GM12878 (cell line): ENCODE data around the gene FGD5. TPM values are rescaled to one million over a fixed set of nuclear protein-coding genes. Genes with fewer than 3 reads are reported as not detected.

Experiments
- ATAC-seq: fragments of 200-7000 bp; cut with Tn5 transposase; 3 replicates; pipeline ENCODE4 v1.9.1; 2020; ENCODE audit warnings: mild to moderate bottlenecking, moderate library complexity
- BruUV-seq: library from RNA; stranded (reverse); fragments of 400-500 nt; replicated peaks from 2 replicates; lab custom pipeline; 2021; lab: Mats Ljungman, UMichigan
- CTCF ChIA-PET: fragments of 300-600 bp; sonication (Branson Sonifier 250); formaldehyde crosslinking; extraction: SDS; loops from one replicate; lab custom pipeline; 2021; ENCODE audit warnings: inconsistent platforms; lab: Yijun Ruan, JAX
- POLR2A ChIA-PET: fragments of 350-600 bp; formaldehyde crosslinking; extraction: SDS; loops from one replicate; lab custom pipeline; 2021; ENCODE audit warnings: inconsistent platforms; lab: Charles Lee
- RAD21 ChIA-PET: fragments of 300-600 bp; sonication (Branson Sonifier 250); formaldehyde crosslinking; loops from one replicate; lab custom pipeline; 2023; ENCODE audit warnings: antibody characterized with exemption; ENCODE audit not compliant: unreplicated experiment; lab: Charles Lee
- SMC1A ChIA-PET: fragments of 300-600 bp; sonication (Branson Sonifier 250); formaldehyde crosslinking; loops from one replicate; lab custom pipeline; 2023; ENCODE audit not compliant: unreplicated experiment, uncharacterized antibody; lab: Charles Lee
- DNase-seq: peaks from one replicate; pipeline ENCODE4 v3.0.0-alpha.2; 2011; ENCODE audit warnings: low read depth, low spot score
- FAIRE-seq: peaks from 3 replicates; lab custom pipeline; 2011; peaks lifted over from hg19 to GRCh38; lab: Jason Lieb, UNC
- H2AFZ ChIP-seq: 2 replicates; pipeline ENCODE4 v1.6.0; 2011; ENCODE audit warnings: low read depth, low read length, control low read depth; ENCODE audit not compliant: control insufficient read depth
- H3K27ac ChIP-seq: 2 replicates; pipeline ENCODE4 v1.5.1; 2011; ENCODE audit warnings: control low read depth; ENCODE audit not compliant: control insufficient read depth, insufficient read depth
- H3K27me3 ChIP-seq, 2 experiments: replicated peaks in 1 of 2; 2 replicates each; pipeline versions ENCODE4 v1.6.0 to v1.6.1; 2011; ENCODE audit warnings: low read length in 1 of 2; ENCODE audit not compliant: control insufficient read depth in 2 of 2, insufficient read depth in 2 of 2
- H3K36me3 ChIP-seq, 2 experiments: 2 replicates each; pipeline ENCODE4 v1.5.1; 2011; ENCODE audit warnings: low read length in 1 of 2; ENCODE audit not compliant: control insufficient read depth in 2 of 2, insufficient read depth in 2 of 2
- H3K4me1 ChIP-seq: 2 replicates; pipeline ENCODE4 v1.6.1; 2011; ENCODE audit warnings: mild to moderate bottlenecking, low read length, moderate library complexity, mixed read lengths; ENCODE audit not compliant: control insufficient read depth, insufficient read depth
- H3K4me2 ChIP-seq: 2 replicates; pipeline ENCODE4 v1.6.0; 2011; ENCODE audit warnings: control low read depth; ENCODE audit not compliant: control insufficient read depth, insufficient read depth
- H3K4me3 ChIP-seq: fragments of 200-600 bp; sonication (generic); 2 replicates; pipeline ENCODE4 v1.5.1; 2016
- H3K79me2 ChIP-seq: 2 replicates; pipeline ENCODE4 v1.6.0; 2011; ENCODE audit warnings: low read length; ENCODE audit not compliant: control insufficient read depth, insufficient read depth
- H3K9ac ChIP-seq: 2 replicates; pipeline ENCODE4 v1.8.0; 2011; ENCODE audit warnings: low read length, control low read depth, mixed read lengths; ENCODE audit not compliant: control insufficient read depth, insufficient read depth
- H3K9me3 ChIP-seq: replicated peaks from 3 replicates; pipeline ENCODE4 v1.5.1; 2011; ENCODE audit warnings: mild to moderate bottlenecking, low read length; ENCODE audit not compliant: control insufficient read depth, insufficient read depth
- H4K20me1 ChIP-seq: 2 replicates; pipeline ENCODE4 v1.6.0; 2011; ENCODE audit not compliant: control insufficient read depth, insufficient read depth
- BCLAF1 ChIP-seq: fragments of 450-650 bp; IDR thresholded peaks from 2 replicates; pipeline ENCODE4 v1.6.1; 2017; ENCODE audit warnings: antibody characterized with exemption, mild to moderate bottlenecking, moderate library complexity
- FOXM1 ChIP-seq: IDR thresholded peaks from 2 replicates; pipeline ENCODE4 v1.6.1; 2012; ENCODE audit warnings: low read depth, mild to moderate bottlenecking, inconsistent platforms, low read length, moderate library complexity
- SMAD5 ChIP-seq: IDR thresholded peaks from 2 replicates; pipeline ENCODE4 v1.6.1; 2016; ENCODE audit warnings: antibody characterized with exemption, low read depth
- STAT3 ChIP-seq: IDR thresholded peaks from 2 replicates; pipeline ENCODE4 v1.6.1; 2011; ENCODE audit warnings: low read depth, low read length, improper control_type of control experiment
- WRNIP1 ChIP-seq: IDR thresholded peaks from 2 replicates; pipeline ENCODE4 v1.6.1; 2011; ENCODE audit warnings: low read depth, low read length, improper control_type of control experiment, borderline replicate concordance
- ZNF207 ChIP-seq: fragments of 450-650 bp; IDR thresholded peaks from 2 replicates; pipeline ENCODE4 v1.6.1; 2014; ENCODE audit warnings: antibody characterized with exemption, mild to moderate bottlenecking, borderline replicate concordance
- WGBS: methylation state at CpG from one replicate; pipeline ENCODE4 v1.1.6; 2016; ENCODE audit warnings: low lambda C conversion rate; ENCODE audit not compliant: insufficient replicate concordance, insufficient coverage; ENCODE audit errors: missing lambda C conversion rate; 5-methylcytosine and 5-hydroxymethylcytosine counted together
- in situ Hi-C: fragments of 300-500 bp; cut with MboI; formaldehyde crosslinking; loops from 9 replicates; pipeline ENCODE4 v1.14.3; 2018; ENCODE audit warnings: mixed read lengths
- intact Hi-C: fragments of 100-400 bp; cut with micrococcal nuclease; formaldehyde crosslinking; loops from one replicate; pipeline ENCODE4 v1.14.2; 2022; ENCODE audit not compliant: unreplicated experiment
- polyA plus RNA-seq, 11 experiments: library from polyadenylated mRNA; depleted of rRNA in 4 of 11; unstranded in 6 of 11; stranded (reverse) in 5 of 11; fragments of >200 nt; fragmentation: Nextera tagmentation in 4 of 11; fragmentation: Illumina TruSeq in 1 of 11; extraction: Ambion mirVana in 4 of 11; extraction: Trizol in 1 of 11; gene quantifications; 1 replicate in 1 of 11; 2 replicates in 10 of 11; pipeline versions ENCODE4 v1.2.1 to v1.2.3, GENCODE V29; 2011 to 2016; ENCODE audit warnings: inconsistent platforms in 2 of 11, missing spikeins in 2 of 11, low read depth in 1 of 11
- total RNA-seq, 4 experiments: library from RNA; depleted of rRNA in 3 of 4; stranded (reverse); fragments of >200 nt in 3 of 4; fragmentation: Illumina TruSeq in 1 of 4; extraction: Trizol in 1 of 4; gene quantifications; 2 replicates each; pipeline versions ENCODE4 v1.2.1 to v1.2.3, GENCODE V29; 2013 to 2021

FGD5 gene
- total and polyA plus RNA-seq, 10 of the 15 experiments (the other 5 are each of a cell fraction or from before 2014, with no cell fraction given), result 0.03 to 0.13 (median 0.11) TPM; not detected in 3

GRCh38 chr3:14811684-14812083, 7.1 kb upstream of the FGD5 start:
- Histone ChIP-seq H3K9me3 (no peaks in the 10 kb centered on the region), H3K4me3 (no peak overlapping the region), H3K36me3 (no peaks in the 10 kb centered on the region)
- POLR2A ChIA-PET, result no interaction called here
- TF ChIP-seq FOXM1, result no peak
- TF ChIP-seq STAT3, result no peak
- no peak for TF ChIP-seq WRNIP1
- no peak for TF ChIP-seq ZNF207
- no peak for TF ChIP-seq SMAD5
- TF ChIP-seq BCLAF1, result no peak
- TF ChIP-seq, all 136 proteins: peak for 0
- ChIA-PET CTCF (no interaction called here), RAD21 (no interaction called here), SMC1A (no interaction called here)
- Histone ChIP-seq H3K79me2 (no peaks in the 10 kb centered on the region), H4K20me1 (no peaks in the 10 kb centered on the region), H2AFZ (no peak overlapping the region), H3K27me3 (peaks cover 16 to 21% of the 10 kb centered on the region in 2 experiments), H3K27ac (no peak overlapping the region), H3K4me2 (no peak overlapping the region), H3K9ac (no peak overlapping the region), H3K4me1 (no peaks in the 10 kb centered on the region)
- in situ Hi-C loops, result no loop called here
- no TSS peak for BruUV-seq
- intact Hi-C loops, result no loop called here
- 11% methylated on average over 7 of the region's 7 CpGs for WGBS
- ATAC-seq (no peak), FAIRE-seq (no peak), DNase-seq (no peak)
